ENCODE measurements around the gene TMEM92.

Gene TMEM92

DNA sequence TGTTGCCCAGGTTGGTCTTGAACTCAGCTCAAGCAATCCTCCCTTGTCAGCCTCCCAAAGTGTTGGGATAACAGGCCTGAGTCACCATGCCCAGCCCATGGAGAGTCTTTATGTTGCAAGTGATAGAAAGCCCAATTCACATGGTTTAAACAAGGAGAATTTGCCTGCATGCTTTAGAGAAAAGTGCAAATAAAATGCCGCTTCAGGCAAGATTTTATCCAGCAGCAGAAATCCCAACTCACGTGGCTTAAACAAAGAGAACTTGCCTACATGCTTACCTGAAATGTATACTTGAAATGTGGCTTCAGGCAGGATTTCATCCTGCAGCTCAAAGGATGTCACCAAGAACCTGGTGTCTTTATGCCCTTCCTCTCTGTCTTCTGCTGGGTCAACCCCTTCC lies 42.9 kb downstream of the TMEM92 start:
- DNase-seq (ENCODE audit: low read depth in 1 of 2, low spot score in 1 of 2), result no peak
- TF ChIP-seq, protein P1, sequence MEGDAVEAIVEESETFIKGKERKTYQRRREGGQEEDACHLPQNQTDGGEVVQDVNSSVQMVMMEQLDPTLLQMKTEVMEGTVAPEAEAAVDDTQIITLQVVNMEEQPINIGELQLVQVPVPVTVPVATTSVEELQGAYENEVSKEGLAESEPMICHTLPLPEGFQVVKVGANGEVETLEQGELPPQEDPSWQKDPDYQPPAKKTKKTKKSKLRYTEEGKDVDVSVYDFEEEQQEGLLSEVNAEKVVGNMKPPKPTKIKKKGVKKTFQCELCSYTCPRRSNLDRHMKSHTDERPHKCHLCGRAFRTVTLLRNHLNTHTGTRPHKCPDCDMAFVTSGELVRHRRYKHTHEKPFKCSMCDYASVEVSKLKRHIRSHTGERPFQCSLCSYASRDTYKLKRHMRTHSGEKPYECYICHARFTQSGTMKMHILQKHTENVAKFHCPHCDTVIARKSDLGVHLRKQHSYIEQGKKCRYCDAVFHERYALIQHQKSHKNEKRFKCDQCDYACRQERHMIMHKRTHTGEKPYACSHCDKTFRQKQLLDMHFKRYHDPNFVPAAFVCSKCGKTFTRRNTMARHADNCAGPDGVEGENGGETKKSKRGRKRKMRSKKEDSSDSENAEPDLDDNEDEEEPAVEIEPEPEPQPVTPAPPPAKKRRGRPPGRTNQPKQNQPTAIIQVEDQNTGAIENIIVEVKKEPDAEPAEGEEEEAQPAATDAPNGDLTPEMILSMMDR (IDR thresholded peaks at IDR 0.05; ENCODE audit: insufficient read depth, low read length), result no peak
- TF ChIP-seq GABPA (IDR thresholded peaks at IDR 0.05; ENCODE audit: low read depth) (no peak), SPI1 (IDR thresholded peaks at IDR 0.05; ENCODE audit: borderline replicate concordance, low read depth) (no peak), POLR2AphosphoS5 (IDR thresholded peaks at IDR 0.05; ENCODE audit: low read depth) (no peak)
- TF ChIP-seq, protein P2, sequence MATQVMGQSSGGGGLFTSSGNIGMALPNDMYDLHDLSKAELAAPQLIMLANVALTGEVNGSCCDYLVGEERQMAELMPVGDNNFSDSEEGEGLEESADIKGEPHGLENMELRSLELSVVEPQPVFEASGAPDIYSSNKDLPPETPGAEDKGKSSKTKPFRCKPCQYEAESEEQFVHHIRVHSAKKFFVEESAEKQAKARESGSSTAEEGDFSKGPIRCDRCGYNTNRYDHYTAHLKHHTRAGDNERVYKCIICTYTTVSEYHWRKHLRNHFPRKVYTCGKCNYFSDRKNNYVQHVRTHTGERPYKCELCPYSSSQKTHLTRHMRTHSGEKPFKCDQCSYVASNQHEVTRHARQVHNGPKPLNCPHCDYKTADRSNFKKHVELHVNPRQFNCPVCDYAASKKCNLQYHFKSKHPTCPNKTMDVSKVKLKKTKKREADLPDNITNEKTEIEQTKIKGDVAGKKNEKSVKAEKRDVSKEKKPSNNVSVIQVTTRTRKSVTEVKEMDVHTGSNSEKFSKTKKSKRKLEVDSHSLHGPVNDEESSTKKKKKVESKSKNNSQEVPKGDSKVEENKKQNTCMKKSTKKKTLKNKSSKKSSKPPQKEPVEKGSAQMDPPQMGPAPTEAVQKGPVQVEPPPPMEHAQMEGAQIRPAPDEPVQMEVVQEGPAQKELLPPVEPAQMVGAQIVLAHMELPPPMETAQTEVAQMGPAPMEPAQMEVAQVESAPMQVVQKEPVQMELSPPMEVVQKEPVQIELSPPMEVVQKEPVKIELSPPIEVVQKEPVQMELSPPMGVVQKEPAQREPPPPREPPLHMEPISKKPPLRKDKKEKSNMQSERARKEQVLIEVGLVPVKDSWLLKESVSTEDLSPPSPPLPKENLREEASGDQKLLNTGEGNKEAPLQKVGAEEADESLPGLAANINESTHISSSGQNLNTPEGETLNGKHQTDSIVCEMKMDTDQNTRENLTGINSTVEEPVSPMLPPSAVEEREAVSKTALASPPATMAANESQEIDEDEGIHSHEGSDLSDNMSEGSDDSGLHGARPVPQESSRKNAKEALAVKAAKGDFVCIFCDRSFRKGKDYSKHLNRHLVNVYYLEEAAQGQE (IDR thresholded peaks at IDR 0.05; ENCODE audit: insufficient replicate concordance, low read depth), result no peak
- Histone ChIP-seq H3K27ac (replicated peaks) (no peak overlapping the region), H3K4me3 (replicated peaks; ENCODE audit: insufficient read depth, low read length) (no peak overlapping the region), H3K27me3 (ENCODE audit: insufficient read depth, poor library complexity, severe bottlenecking) (peaks cover 4% of the 10 kb centered on the region)

GRCh38 chr17:50318501-50319285 lies 44.4 kb downstream of the TMEM92 start:
- Histone ChIP-seq H3K27ac (replicated peaks) (no peak overlapping the region), H3K27me3 (ENCODE audit: insufficient read depth, poor library complexity, severe bottlenecking) (peaks cover 4% of the 10 kb centered on the region), H3K4me3 (replicated peaks; ENCODE audit: insufficient read depth, low read length) (no peak overlapping the region)
- no peak for TF ChIP-seq SPI1 (IDR thresholded peaks at IDR 0.05; ENCODE audit: borderline replicate concordance, low read depth)
- no peak for TF ChIP-seq POLR2AphosphoS5 (IDR thresholded peaks at IDR 0.05; ENCODE audit: low read depth)
- TF ChIP-seq, protein P2 (IDR thresholded peaks at IDR 0.05; ENCODE audit: insufficient replicate concordance, low read depth), result no peak
- no peak for TF ChIP-seq GABPA (IDR thresholded peaks at IDR 0.05; ENCODE audit: low read depth)
- TF ChIP-seq, protein P1 (IDR thresholded peaks at IDR 0.05; ENCODE audit: insufficient read depth, low read length), result no peak
- no peak for DNase-seq (ENCODE audit: low read depth in 1 of 2, low spot score in 1 of 2)

- TF ChIP-seq GABPA (IDR thresholded peaks at IDR 0.05; ENCODE audit: low read depth) (no peak), POLR2AphosphoS5 (IDR thresholded peaks at IDR 0.05; ENCODE audit: low read depth) (no peak), SPI1 (IDR thresholded peaks at IDR 0.05; ENCODE audit: borderline replicate concordance, low read depth) (no peak)
- TF ChIP-seq, protein P1 (IDR thresholded peaks at IDR 0.05; ENCODE audit: insufficient read depth, low read length), result no peak
- TF ChIP-seq, protein P2 (IDR thresholded peaks at IDR 0.05; ENCODE audit: insufficient replicate concordance, low read depth), result no peak
- DNase-seq (ENCODE audit: low read depth in 1 of 2, low spot score in 1 of 2), result no peak
- no peak overlapping the region for H3K4me3 ChIP-seq (replicated peaks; ENCODE audit: insufficient read depth, low read length)
- no peak overlapping the region for H3K27ac ChIP-seq (replicated peaks)
- peaks cover 4% of the 10 kb centered on the region for H3K27me3 ChIP-seq (ENCODE audit: insufficient read depth, poor library complexity, severe bottlenecking)
Observed at GRCh38 chr17:50319306-50320004, 45.2 kb downstream of the TMEM92 start.
